Dedifferentiated amniotic fluid mesenchymal stem cell (primary cell): Measurements from ENCODE around the gene MARK2.

Experiments used
- DNase-seq: peaks from one replicate; pipeline ENCODE4 v3.0.0-alpha.2; 2016; ENCODE audit errors: extremely low spot score

MARK2 gene

GRCh38 chr11:63882555-63883242 lies 43.8 kb downstream of the MARK2 start:
- DNase-seq, result no peak

GRCh38 chr11:63883791-63884190 lies 44.9 kb downstream of the MARK2 start:
- DNase-seq, result no peak

GRCh38 chr11:63884196-63884932 lies 45.5 kb downstream of the MARK2 start:
- DNase-seq, result no peak

- DNase-seq, result no peak
These were observed 48.6 kb downstream of the MARK2 start for GRCh38 chr11:63887386-63887999.

- DNase-seq, result no peak
These were observed 49.5 kb downstream of the MARK2 start for GRCh38 chr11:63888170-63889086.

- no peak for DNase-seq
These were observed 50.4 kb downstream of the MARK2 start for GRCh38 chr11:63889344-63889743.

- DNase-seq, result no peak
These were observed 51.5 kb downstream of the MARK2 start for GRCh38 chr11:63890368-63890767.

GRCh38 chr11:63892228-63892627 lies 53.3 kb downstream of the MARK2 start:
- DNase-seq, result no peak

- DNase-seq, result no peak
These were observed 54.4 kb downstream of the MARK2 start for GRCh38 chr11:63893355-63893754.

- no peak for DNase-seq
These were observed 57.2 kb downstream of the MARK2 start for GRCh38 chr11:63896071-63896470.

- no peak for DNase-seq
These were observed 58.7 kb downstream of the MARK2 start for GRCh38 chr11:63897459-63898146.

- DNase-seq, result no peak
These were observed 62.8 kb downstream of the MARK2 start for GRCh38 chr11:63901660-63902059.

GRCh38 chr11:63903884-63904283 lies 65.0 kb downstream of the MARK2 start:
- no peak for DNase-seq

- DNase-seq, result no peak
These were observed 65.8 kb downstream of the MARK2 start for GRCh38 chr11:63904743-63905142.

- no peak for DNase-seq
These were observed 66.3 kb downstream of the MARK2 start for GRCh38 chr11:63905179-63905578.

- DNase-seq, result no peak
These were observed 67.2 kb downstream of the MARK2 start for GRCh38 chr11:63906087-63906486.

- no peak for DNase-seq
These were observed 67.7 kb downstream of the MARK2 start for GRCh38 chr11:63906585-63906984.

- DNase-seq, result no peak
These were observed 68.2 kb downstream of the MARK2 start for GRCh38 chr11:63907063-63907462.

GRCh38 chr11:63907808-63908530 lies 69.1 kb downstream of the MARK2 start:
- no peak for DNase-seq

GRCh38 chr11:63908631-63909401 lies 69.9 kb downstream of the MARK2 start:
- no peak for DNase-seq
